Activated B cell treated with CpG ODN at 0.5 μM for 24 hours (primary cell): ENCODE results near the gene FOXP1. TPM values are rescaled to one million over a fixed set of nuclear protein-coding genes. Genes with fewer than 3 reads are reported as not detected.

ENCODE experiments used
- ATAC-seq: fragments of 200-7000 bp; cut with Tn5 transposase; one replicate; pipeline ENCODE4 v1.10.0; 2021; ENCODE audit warnings: low read depth, mild to moderate bottlenecking, moderate library complexity
- CTCF ChIA-PET: fragments of 350-600 bp; sonication (Branson Sonifier 250); formaldehyde crosslinking; loops from one replicate; lab custom pipeline; 2021; ENCODE audit warnings: antibody characterized with exemption; lab: Charles Lee
- POLR2A ChIA-PET: fragments of 350-600 bp; sonication (Branson Sonifier 250); formaldehyde crosslinking; loops from one replicate; lab custom pipeline; 2021; ENCODE audit warnings: antibody characterized with exemption; lab: Charles Lee
- DNase-seq: peaks from one replicate; pipeline ENCODE4 v3.0.0; 2022
- H3K27ac Mint-ChIP-seq: one replicate; pipeline ENCODE4 v1.8.0; 2020; ENCODE audit warnings: mixed read lengths
- H3K27me3 Mint-ChIP-seq: one replicate; pipeline ENCODE4 v1.8.0; 2021; ENCODE audit warnings: mixed read lengths
- H3K36me3 Mint-ChIP-seq: one replicate; pipeline ENCODE4 v1.8.0; 2021; ENCODE audit warnings: low read depth, mixed read lengths
- H3K4me1 Mint-ChIP-seq: one replicate; pipeline ENCODE4 v1.8.0; 2021; ENCODE audit warnings: mixed read lengths
- H3K4me3 Mint-ChIP-seq: one replicate; pipeline ENCODE4 v1.8.0; 2020; ENCODE audit warnings: mild to moderate bottlenecking, mixed read lengths
- H3K9me3 Mint-ChIP-seq: one replicate; pipeline ENCODE4 v1.8.0; 2020; ENCODE audit warnings: mixed read lengths
- CTCF ChIP-seq: fragments of 200-600 bp; IDR thresholded peaks from one replicate; pipeline ENCODE4 v1.8.0; 2022; ENCODE audit warnings: antibody characterized with exemption, mild to moderate bottlenecking
- intact Hi-C: fragments of 100-400 bp; cut with micrococcal nuclease; formaldehyde crosslinking; loops from one replicate; pipeline ENCODE4 v1.15.1; 2024
- total RNA-seq: library from RNA; stranded (reverse); gene quantifications from 2 replicates; pipeline ENCODE4 v1.2.3, GENCODE V29; 2022

FOXP1 gene
- total RNA-seq, 1 donor from 2014 or later = 563 TPM

GRCh38 chr3:71504250-71505036 is 79.1 kb downstream of the FOXP1 start:
- Mint-ChIP-seq H3K9me3 (no peaks in the 10 kb centered on the region), H3K27ac (peak overlapping the region; percentile 14), H3K4me3 (no peak overlapping the region), H3K4me1 (peaks cover 63% of the 10 kb centered on the region), H3K27me3 (no peaks in the 10 kb centered on the region), H3K36me3 (peaks cover 6% of the 10 kb centered on the region)
- ChIA-PET POLR2A (interaction anchor here (0.5 to 0.7 kb wide), 3 partner anchors 79 to 326 kb away, joined by 5 to 6 read pairs (median 5); no protein-coding TSS in a partner anchor), CTCF (no interaction called here)
- no peak for TF ChIP-seq CTCF
- intact Hi-C loops = loop anchor here (5.0 kb wide), 1 partner anchor 972 kb away; no protein-coding TSS in a partner anchor
- ATAC-seq = no peak
- no peak for DNase-seq

- H3K9me3 Mint-ChIP-seq = no peaks in the 10 kb centered on the region
- no peak overlapping the region for H3K4me3 Mint-ChIP-seq
- TF ChIP-seq CTCF = no peak
- no peaks in the 10 kb centered on the region for H3K27me3 Mint-ChIP-seq
- peaks cover 6% of the 10 kb centered on the region for H3K36me3 Mint-ChIP-seq
- POLR2A ChIA-PET = interaction anchor here (0.5 to 0.7 kb wide), 3 partner anchors 10 to 325 kb away, joined by 3 to 17 read pairs (median 5); no protein-coding TSS in a partner anchor
- ATAC-seq = no peak
- CTCF ChIA-PET = no interaction called here
- no peak for DNase-seq
- peak overlapping the region; percentile 41 for H3K27ac Mint-ChIP-seq
- intact Hi-C loops = no loop called here
- peaks cover 68% of the 10 kb centered on the region for H3K4me1 Mint-ChIP-seq
Observed at GRCh38 chr3:71503525-71504249, 79.8 kb downstream of the FOXP1 start.

GRCh38 chr3:71502066-71502625 is 81.4 kb downstream of the FOXP1 start:
- Mint-ChIP-seq H3K4me3 (no peak overlapping the region), H3K27me3 (no peaks in the 10 kb centered on the region), H3K9me3 (no peaks in the 10 kb centered on the region), H3K36me3 (peaks cover 6% of the 10 kb centered on the region), H3K4me1 (peaks cover 77% of the 10 kb centered on the region), H3K27ac (peak overlapping the region; percentile 42)
- TF ChIP-seq CTCF = no peak
- ChIA-PET POLR2A (no interaction called here), CTCF (no interaction called here)
- DNase-seq (no peak), ATAC-seq (no peak)
- intact Hi-C loops = no loop called here

GRCh38 chr3:71500696-71501095 is 82.8 kb downstream of the FOXP1 start:
- Mint-ChIP-seq H3K36me3 (peaks cover 4% of the 10 kb centered on the region), H3K9me3 (no peaks in the 10 kb centered on the region), H3K27me3 (no peaks in the 10 kb centered on the region), H3K4me3 (no peak overlapping the region), H3K4me1 (peaks cover 79% of the 10 kb centered on the region), H3K27ac (peak overlapping the region; percentile 51)
- ChIA-PET POLR2A (no interaction called here), CTCF (no interaction called here)
- intact Hi-C loops = no loop called here
- ATAC-seq = no peak
- no peak for TF ChIP-seq CTCF
- no peak for DNase-seq
